GM12872 (cell line): ENCODE data around the gene INTS11.

Source experiments
- TF ChIP-seq, protein P1 (sequence below): IDR thresholded peaks from 3 replicates; pipeline ENCODE4 v1.5.1; 2011; ENCODE audit warnings: low read depth, mild to moderate bottlenecking, low read length, moderate library complexity; ENCODE audit not compliant: insufficient read depth

INTS11 gene

DNA sequence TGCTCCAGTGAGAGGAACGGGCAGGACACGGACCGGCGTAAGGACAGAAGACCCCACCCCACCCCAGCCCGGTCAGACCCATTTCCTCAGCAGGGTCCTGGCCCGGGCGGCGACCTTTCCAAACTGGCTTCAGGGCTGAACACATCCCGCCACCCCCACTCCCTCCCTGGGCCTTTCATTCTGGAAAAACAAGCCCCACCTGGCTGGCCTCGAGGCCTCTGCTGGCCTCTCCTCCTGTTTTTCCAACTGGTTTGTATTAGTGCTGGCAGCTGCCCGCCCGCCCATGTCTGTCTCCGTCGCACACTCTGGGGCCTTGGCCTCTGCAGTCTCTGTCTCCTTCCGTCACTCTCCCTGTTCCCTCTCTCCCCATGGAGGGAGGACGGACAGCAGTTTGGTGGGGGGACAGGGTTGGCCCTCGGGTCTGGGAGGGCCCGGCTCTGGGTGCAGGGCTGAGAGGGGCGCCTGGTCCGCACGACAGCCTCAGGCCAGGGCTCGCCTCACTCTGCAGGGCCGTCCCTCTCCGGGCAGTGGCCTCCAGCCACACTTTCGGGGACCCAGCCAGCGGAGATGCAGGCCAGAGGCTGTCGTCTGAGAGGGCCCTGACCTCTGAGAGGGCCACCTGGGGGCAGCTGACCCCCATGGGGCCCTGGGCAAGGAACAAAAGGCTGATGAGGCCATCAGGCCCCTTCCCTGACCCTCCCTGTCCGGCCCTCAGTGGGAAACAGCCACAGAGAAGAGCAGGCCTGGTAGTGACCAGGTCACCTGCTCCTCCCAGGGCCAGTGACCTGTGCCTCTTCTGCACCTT is 35.4 kb upstream of the INTS11 start:
- TF ChIP-seq, protein P1, sequence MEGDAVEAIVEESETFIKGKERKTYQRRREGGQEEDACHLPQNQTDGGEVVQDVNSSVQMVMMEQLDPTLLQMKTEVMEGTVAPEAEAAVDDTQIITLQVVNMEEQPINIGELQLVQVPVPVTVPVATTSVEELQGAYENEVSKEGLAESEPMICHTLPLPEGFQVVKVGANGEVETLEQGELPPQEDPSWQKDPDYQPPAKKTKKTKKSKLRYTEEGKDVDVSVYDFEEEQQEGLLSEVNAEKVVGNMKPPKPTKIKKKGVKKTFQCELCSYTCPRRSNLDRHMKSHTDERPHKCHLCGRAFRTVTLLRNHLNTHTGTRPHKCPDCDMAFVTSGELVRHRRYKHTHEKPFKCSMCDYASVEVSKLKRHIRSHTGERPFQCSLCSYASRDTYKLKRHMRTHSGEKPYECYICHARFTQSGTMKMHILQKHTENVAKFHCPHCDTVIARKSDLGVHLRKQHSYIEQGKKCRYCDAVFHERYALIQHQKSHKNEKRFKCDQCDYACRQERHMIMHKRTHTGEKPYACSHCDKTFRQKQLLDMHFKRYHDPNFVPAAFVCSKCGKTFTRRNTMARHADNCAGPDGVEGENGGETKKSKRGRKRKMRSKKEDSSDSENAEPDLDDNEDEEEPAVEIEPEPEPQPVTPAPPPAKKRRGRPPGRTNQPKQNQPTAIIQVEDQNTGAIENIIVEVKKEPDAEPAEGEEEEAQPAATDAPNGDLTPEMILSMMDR: no peak

DNA sequence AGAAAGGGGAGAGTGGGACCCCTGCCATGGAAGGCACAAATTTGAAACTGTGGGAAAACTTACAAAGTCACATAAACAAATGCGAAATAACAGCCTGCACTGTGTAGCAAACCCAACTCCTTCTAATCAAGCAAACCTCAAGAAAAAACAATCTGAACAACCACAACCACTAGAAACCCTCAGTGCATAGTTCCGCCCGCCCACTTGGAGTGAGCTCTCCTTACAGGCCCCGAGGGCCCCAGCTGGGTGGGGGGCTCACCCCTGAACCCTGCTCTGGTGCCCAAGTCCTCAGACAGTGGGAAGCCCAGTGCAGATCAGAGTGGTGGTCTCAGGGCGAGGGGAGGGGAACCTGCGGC is 34.8 kb upstream of the INTS11 start:
- TF ChIP-seq, protein P1: no peak

DNA sequence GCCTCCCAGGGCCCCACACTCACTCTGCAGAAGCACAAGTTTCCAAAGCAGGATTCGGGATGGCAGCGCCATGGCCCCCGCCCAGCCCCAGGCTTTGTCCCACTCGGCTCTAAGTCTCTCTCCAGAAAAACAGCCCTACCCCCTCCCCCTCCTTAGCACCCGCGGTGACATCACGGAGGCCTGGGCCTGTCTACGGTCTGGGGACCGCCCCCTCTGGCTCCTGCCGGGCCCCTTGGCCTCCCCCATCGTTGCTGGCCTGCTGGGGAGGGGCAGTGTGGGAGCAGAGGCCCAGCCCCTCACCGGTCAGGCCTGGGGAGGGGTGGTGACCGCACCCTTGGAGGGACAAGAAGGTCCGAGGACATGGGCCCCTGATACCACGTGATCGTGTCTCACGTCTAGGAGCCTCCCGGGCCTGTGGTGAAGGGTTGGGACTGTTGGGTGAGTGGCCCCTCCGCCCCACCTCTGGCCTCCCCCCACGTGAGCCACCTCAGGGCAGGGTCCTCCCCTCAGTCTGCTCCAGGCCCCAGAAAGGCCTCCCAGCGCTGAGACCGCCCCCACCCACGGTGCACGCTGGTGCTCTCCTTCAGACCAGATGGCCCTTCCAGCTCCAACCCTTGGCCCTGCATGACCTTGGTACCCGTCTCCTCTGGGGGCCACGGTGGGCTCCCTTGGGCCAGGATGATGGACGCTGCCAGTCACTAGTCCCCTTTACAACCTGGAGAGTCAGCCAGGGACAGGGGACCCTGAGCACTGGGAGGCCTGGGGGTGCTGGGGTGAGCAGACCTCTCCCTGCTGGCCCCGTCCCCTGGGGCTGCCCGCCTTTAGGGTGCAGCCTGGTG is 34.2 kb upstream of the INTS11 start, which contains the start of gene MXRA8:
Gene MXRA8 (minus strand): TSS at position 123 of the 839 bp plus-strand sequence. CDS start 51 bp downstream, at position 72.
- TF ChIP-seq, protein P1: no peak

DNA sequence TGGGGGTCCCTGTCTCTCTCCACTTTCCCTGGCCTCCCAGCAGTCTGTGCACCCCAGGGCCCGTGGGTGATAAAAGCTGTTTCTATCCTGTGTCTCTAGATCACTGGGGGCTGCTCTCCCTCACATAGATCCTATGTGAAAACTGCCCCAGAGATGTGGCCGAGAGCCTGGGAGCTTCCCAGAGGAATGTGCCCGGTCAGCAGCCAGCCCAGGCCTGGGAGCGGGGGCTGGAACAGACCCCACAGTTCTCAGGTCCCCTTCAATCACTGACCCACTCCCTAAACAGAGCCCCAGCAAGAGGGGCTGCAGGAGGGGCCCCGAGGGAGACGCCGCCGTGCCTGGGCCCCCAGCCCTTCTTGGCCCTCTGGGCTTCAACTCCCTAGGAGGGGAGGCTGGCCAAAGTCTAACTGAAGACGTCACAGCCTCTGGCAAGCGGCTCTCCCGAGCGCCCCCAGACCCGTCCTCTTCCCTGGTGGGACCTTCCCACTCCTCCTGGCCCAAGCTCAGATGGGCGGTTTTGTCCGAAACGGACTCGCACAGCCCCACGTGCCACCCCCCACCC is 33.5 kb upstream of the INTS11 start:
- TF ChIP-seq, protein P1: no peak

DNA sequence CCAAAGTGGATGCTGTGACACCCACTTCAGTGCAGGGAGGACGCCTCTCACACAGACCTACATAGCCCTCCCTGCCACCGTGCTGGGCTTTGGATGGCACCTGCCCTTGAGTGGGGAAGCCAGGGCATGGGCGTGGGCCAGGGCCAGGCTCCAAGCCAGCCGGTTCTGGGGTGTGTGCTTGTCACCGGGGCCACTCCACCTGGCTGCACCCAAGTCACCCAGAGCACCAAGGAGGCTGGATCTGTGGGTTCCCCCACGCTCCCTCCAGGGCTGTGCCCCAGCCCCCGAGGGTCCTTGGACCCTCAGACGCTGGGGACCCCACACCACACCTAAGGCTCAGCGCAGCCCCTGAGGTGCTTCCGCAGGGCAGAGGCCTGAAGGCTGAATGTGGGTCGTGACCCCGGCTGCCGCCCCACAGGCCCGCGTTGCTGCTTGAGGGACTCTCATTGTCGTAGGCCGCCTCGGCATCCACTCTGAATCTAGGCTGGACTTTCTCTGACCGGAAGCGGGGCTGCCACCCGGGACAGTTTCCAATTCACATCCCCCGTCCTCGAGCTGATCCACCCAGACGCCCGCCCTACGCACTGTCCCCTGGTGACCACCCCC is 32.4 kb upstream of the INTS11 start:
- TF ChIP-seq, protein P1: no peak

DNA sequence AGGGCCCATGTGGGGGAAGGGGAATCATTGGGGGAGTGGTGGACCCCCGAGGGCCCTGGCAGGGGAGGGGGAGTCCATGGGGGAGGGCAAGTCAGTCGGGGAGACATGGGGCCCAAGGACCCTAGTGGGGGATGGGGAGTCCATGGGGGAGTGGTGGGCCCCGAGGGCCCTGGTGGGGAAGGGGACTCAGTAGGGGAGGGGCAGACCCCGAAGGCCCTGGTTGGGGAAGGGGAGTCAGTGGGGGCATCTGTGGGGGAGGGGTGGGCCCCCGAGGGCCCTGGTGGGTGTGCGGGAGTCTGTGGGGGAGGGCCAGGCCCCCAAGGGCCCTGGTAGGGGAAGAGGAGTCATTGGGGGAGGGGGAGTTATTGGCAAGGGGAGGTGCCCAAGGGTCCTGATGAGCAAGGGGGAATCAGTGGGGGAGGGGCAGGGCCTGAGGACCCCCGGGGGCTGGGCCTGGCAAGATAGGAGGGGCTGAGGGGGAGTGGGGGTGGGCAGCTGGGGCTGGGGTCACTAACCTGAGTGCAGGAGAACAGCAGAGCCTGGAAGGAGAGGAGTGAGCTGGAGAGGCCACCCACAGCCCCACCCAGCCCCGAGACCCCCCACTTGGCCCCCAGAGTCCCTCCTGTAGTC is 31.8 kb upstream of the INTS11 start:
- TF ChIP-seq, protein P1: no peak
